SJSA1 (cell line): ENCODE measurements around the gene VWA1. TPM values are rescaled to one million over a fixed set of nuclear protein-coding genes. Genes with fewer than 3 reads are reported as not detected.
"Not testable (repeated sequence)": the region's sequence is repeated elsewhere in the genome, so short reads cannot be mapped to it uniquely, and the experiment has no call there.

Experiments used
- DNase-seq, 2 experiments: peaks; one replicate each; pipeline ENCODE4 v3.0.0-alpha.2; 2015 to 2020; ENCODE audit warnings: low spot score in 2 of 2, low read depth in 1 of 2
- H3K27ac ChIP-seq: fragments of 250-450 bp; sonication (Bioruptor Pico); 2 replicates; pipeline ENCODE4 v1.5.1; 2020; ENCODE audit warnings: mild to moderate bottlenecking, moderate library complexity
- H3K27me3 ChIP-seq: fragments of 250-450 bp; sonication (Bioruptor Pico); replicated peaks from 2 replicates; pipeline ENCODE4 v1.5.1; 2020; ENCODE audit warnings: mild to moderate bottlenecking, moderate library complexity
- H3K36me3 ChIP-seq: fragments of 250-450 bp; sonication (Bioruptor Pico); 2 replicates; pipeline ENCODE4 v1.5.1; 2020; ENCODE audit warnings: mild to moderate bottlenecking
- H3K4me1 ChIP-seq: fragments of 250-450 bp; sonication (Bioruptor Pico); replicated peaks from 2 replicates; pipeline ENCODE4 v1.6.1; 2021; ENCODE audit warnings: mild to moderate bottlenecking
- H3K4me3 ChIP-seq: fragments of 250-450 bp; sonication (Bioruptor Pico); 2 replicates; pipeline ENCODE4 v1.5.1; 2020; ENCODE audit warnings: mild to moderate bottlenecking
- H3K9me3 ChIP-seq: fragments of 250-450 bp; sonication (Bioruptor Pico); replicated peaks from 2 replicates; pipeline ENCODE4 v1.5.1; 2020; ENCODE audit warnings: mild to moderate bottlenecking
- total RNA-seq: library from RNA; depleted of rRNA; stranded (reverse); fragments of >200 nt; shearing (Covaris generic); gene quantifications from 2 replicates; pipeline ENCODE4 v1.2.3, GENCODE V29; 2014

VWA1 gene
- total RNA-seq, 1 experiment from 2014 or later = 1.0 TPM

GRCh38 chr1:1399187-1399871 lies 36.2 kb upstream of the VWA1 start, which contains the start of gene CCNL2:
Gene CCNL2, minus strand, starts transcription at chr1:1399335. Its CDS starts 29 bp downstream, at chr1:1399306.
- Histone ChIP-seq H3K27me3 (no peaks in the 10 kb centered on the region), H3K4me1 (peaks cover 31% of the 10 kb centered on the region), H3K27ac (peak within 1 kb of the TSS; percentile 44), H3K36me3 (peaks cover 89% of the 10 kb centered on the region), H3K4me3 (peak within 1 kb of the TSS; percentile 92), H3K9me3 (no peaks in the 10 kb centered on the region)
- peak; percentile 96 to 99 for DNase-seq

- Histone ChIP-seq H3K9me3 (no peaks in the 10 kb centered on the region), H3K4me1 (peaks cover 31% of the 10 kb centered on the region), H3K27me3 (no peaks in the 10 kb centered on the region), H3K36me3 (peaks cover 89% of the 10 kb centered on the region), H3K4me3 (peak overlapping the region; percentile 92), H3K27ac (peak overlapping the region; percentile 41; the same call in 1 of the 2 replicates)
- no peak for DNase-seq
These were observed 35.5 kb upstream of the VWA1 start for GRCh38 chr1:1399872-1400575.

- peaks cover 89% of the 10 kb centered on the region for H3K36me3 ChIP-seq
- H3K27me3 ChIP-seq = no peaks in the 10 kb centered on the region
- H3K27ac ChIP-seq = no peak overlapping the region
- peaks cover 33% of the 10 kb centered on the region for H3K4me1 ChIP-seq
- no peak for DNase-seq
- H3K9me3 ChIP-seq = no peaks in the 10 kb centered on the region
- H3K4me3 ChIP-seq = peak overlapping the region; percentile 92
These were observed 34.7 kb upstream of the VWA1 start for GRCh38 chr1:1400576-1401456.

GRCh38 chr1:1401457-1402010 lies 34.0 kb upstream of the VWA1 start:
- no peak for DNase-seq
- no peak overlapping the region for H3K27ac ChIP-seq
- no peaks in the 10 kb centered on the region for H3K9me3 ChIP-seq
- H3K36me3 ChIP-seq = peaks cover 91% of the 10 kb centered on the region
- H3K4me1 ChIP-seq = peaks cover 39% of the 10 kb centered on the region
- H3K27me3 ChIP-seq = no peaks in the 10 kb centered on the region
- no peak overlapping the region for H3K4me3 ChIP-seq

GRCh38 chr1:1402072-1402900 lies 33.2 kb upstream of the VWA1 start:
- Histone ChIP-seq H3K27ac (no peak overlapping the region), H3K4me3 (no peak overlapping the region), H3K27me3 (no peaks in the 10 kb centered on the region), H3K36me3 (peaks cover 91% of the 10 kb centered on the region), H3K4me1 (peaks cover 39% of the 10 kb centered on the region), H3K9me3 (no peaks in the 10 kb centered on the region)
- peak in 1 of 2 experiments; percentile 22 for DNase-seq

GRCh38 chr1:1402901-1403392 lies 32.5 kb upstream of the VWA1 start:
- H3K36me3 ChIP-seq = peaks cover 91% of the 10 kb centered on the region
- H3K4me3 ChIP-seq, DNase-seq, H3K9me3 ChIP-seq, H3K27ac ChIP-seq, H3K27me3 ChIP-seq: not testable (repeated sequence)
- H3K4me1 ChIP-seq = peaks cover 35% of the 10 kb centered on the region

- peaks cover 37% of the 10 kb centered on the region for H3K4me1 ChIP-seq
- DNase-seq = no peak
- peaks cover 92% of the 10 kb centered on the region for H3K36me3 ChIP-seq
- H3K27ac ChIP-seq = no peak overlapping the region
- no peaks in the 10 kb centered on the region for H3K27me3 ChIP-seq
- H3K4me3 ChIP-seq = no peak overlapping the region
- H3K9me3 ChIP-seq = no peaks in the 10 kb centered on the region
These were observed 31.8 kb upstream of the VWA1 start for GRCh38 chr1:1403653-1404052.

GRCh38 chr1:1406101-1406820 lies 29.2 kb upstream of the VWA1 start:
- Histone ChIP-seq H3K27ac (no peak overlapping the region), H3K36me3 (peaks cover 72% of the 10 kb centered on the region), H3K9me3 (no peaks in the 10 kb centered on the region)

GRCh38 chr1:1406821-1407635 lies 28.5 kb upstream of the VWA1 start, which contains the start of gene MRPL20:
Gene MRPL20, minus strand, starts transcription at chr1:1407293. Its CDS starts 76 bp downstream, at chr1:1407217.
- DNase-seq = peak; percentile 76 to 92
- peak within 1 kb of the TSS; percentile 25; the same call in 1 of the 2 replicates for H3K27ac ChIP-seq
- H3K9me3 ChIP-seq = 0 out of 2 replicates have a peak, but pooled peaks cover under 1% of the 10 kb centered on the region
- H3K27me3 ChIP-seq = no peaks in the 10 kb centered on the region
- H3K36me3 ChIP-seq = peaks cover 64% of the 10 kb centered on the region
- H3K4me3 ChIP-seq = peak within 1 kb of the TSS; percentile 75
- H3K4me1 ChIP-seq = peaks cover 16% of the 10 kb centered on the region

More at GRCh38 chr1:1406101-1406820, 29.2 kb upstream of the VWA1 start:
- Histone ChIP-seq H3K4me1 (peaks cover 24% of the 10 kb centered on the region), H3K4me3 (peak overlapping the region; percentile 75), H3K27me3 (no peaks in the 10 kb centered on the region)
- no peak for DNase-seq

- peak overlapping the region; percentile 25; the same call in 1 of the 2 replicates for H3K27ac ChIP-seq
- H3K27me3 ChIP-seq = no peaks in the 10 kb centered on the region
- DNase-seq = peak in 1 of 2 experiments; percentile 39
- 0 out of 2 replicates have a peak, but pooled peaks cover 2% of the 10 kb centered on the region for H3K9me3 ChIP-seq
- H3K4me1 ChIP-seq = peaks cover 16% of the 10 kb centered on the region
- H3K4me3 ChIP-seq = peak overlapping the region; percentile 75
- H3K36me3 ChIP-seq = peaks cover 56% of the 10 kb centered on the region
These were observed 27.7 kb upstream of the VWA1 start for GRCh38 chr1:1407636-1408318.

- not testable (repeated sequence) for H3K9me3 ChIP-seq, H3K4me3 ChIP-seq, H3K27ac ChIP-seq, H3K27me3 ChIP-seq, DNase-seq
- H3K36me3 ChIP-seq = peaks cover 34% of the 10 kb centered on the region
- peaks cover 16% of the 10 kb centered on the region for H3K4me1 ChIP-seq
These were observed 25.3 kb upstream of the VWA1 start for GRCh38 chr1:1410238-1410637.
